Ishikawa (cell line): ENCODE measurements around the gene KCTD13.

Experiments
- CEBPB ChIP-seq: IDR thresholded peaks from 2 replicates; pipeline ENCODE4 v1.6.1; 2012
- EGR1 ChIP-seq: IDR thresholded peaks from 2 replicates; pipeline ENCODE4 v1.6.1; 2012
- EP300 ChIP-seq: IDR thresholded peaks from 2 replicates; pipeline ENCODE4 v1.6.1; 2012; ENCODE audit warnings: borderline replicate concordance
- MAX ChIP-seq: IDR thresholded peaks from 2 replicates; pipeline ENCODE4 v1.6.1; 2012
- TEAD4 ChIP-seq: IDR thresholded peaks from 2 replicates; pipeline ENCODE4 v1.6.1; 2012
- YY1 ChIP-seq: IDR thresholded peaks from 2 replicates; pipeline ENCODE4 v1.6.1; 2012; ENCODE audit warnings: low read depth

DNA sequence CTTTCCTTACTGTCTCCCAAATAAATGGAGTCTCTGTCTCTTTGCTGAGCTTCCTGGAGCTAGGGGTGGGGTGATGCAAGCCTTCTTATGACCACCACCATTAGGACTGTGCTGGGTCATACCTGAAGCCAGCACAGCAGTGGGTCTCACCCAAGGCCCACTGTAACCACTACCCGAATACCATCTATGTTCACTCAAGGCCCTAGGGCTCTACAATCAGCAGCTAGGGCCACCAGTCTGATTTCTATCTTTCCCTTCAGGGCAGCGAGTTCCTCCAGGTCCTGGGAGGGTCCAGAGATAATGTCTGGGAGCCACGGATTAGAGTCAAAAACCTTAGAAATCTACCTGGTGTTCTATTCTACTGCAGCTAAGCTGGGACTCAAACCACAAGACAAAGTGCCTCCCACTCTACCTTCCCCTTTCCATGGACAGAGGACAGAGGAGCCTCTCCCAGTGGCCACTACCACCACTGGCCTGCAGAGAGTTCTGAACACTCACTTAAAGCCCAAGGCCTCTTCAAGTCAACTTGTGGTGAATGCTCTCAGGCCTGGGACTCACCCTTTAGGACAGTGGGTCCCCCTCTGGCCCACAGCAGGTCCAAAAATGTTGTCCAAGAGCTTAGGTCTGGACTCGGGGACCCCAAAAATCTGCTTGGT is 24.9 kb upstream of the KCTD13 start:
- TF ChIP-seq EP300 (no peak), TEAD4 (no peak), YY1 (no peak), MAX (no peak), CEBPB (no peak), EGR1 (no peak)
